Erythroblast (primary cell): ENCODE results near the gene KIF18B.

ENCODE experiments used
- GATA1 ChIP-seq: IDR thresholded peaks from 2 replicates; pipeline ENCODE4 v1.6.1; 2011; ENCODE audit warnings: low read depth, mild to moderate bottlenecking, control low read depth, low read length, moderate library complexity
- POLR2A ChIP-seq: IDR thresholded peaks from 2 replicates; pipeline ENCODE4 v1.6.1; 2011; ENCODE audit warnings: mild to moderate bottlenecking, low read length

DNA sequence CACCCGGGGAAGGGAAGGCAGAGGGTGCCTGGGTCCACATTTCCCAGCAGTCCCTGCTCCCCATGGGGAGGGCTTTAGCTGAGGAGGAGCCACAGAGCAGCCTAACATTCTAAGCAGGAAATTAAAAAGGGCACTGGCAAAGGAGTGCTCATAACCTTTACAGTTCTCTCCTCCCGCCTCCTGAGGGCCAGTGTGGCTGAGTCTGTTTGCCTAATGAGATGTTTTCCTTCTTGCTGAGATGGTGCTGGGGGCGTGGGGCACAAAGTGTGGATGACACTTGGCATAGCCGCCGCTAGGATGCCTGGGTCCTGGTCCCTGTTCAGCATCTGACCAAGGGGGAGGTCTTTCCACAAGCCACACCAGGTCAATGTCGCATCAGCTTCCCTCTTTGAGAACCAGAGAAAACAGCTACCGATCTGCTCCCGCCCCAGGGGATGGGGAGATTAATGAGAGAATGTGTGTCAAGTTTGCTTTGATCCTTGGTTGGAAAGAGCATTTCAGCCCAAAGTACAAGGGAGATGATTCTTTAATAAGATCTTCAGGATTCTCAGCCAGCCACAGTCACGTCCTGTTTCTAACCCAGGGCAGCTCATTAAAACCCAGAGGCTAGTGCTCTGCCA lies 5.8 kb downstream of the KIF18B start:
- TF ChIP-seq POLR2A (no peak), GATA1 (no peak)
